Subcutaneous adipose tissue (tissue), 4 donors: ENCODE data around the gene PLXNA2. TPM values are rescaled to one million over a fixed set of nuclear protein-coding genes. Genes with fewer than 3 reads are reported as not detected.

Experiments used
- total RNA-seq, 4 donors: library from RNA; depleted of rRNA; stranded (reverse); fragments of >200 nt; gene quantifications; one replicate each; pipeline ENCODE4 v1.1.0, GENCODE V29; 2016
- TF ChIP-seq, protein P1 (sequence below): fragments of 450-650 bp; IDR thresholded peaks from one replicate; pipeline ENCODE4 v1.5.1; 2016; ENCODE audit warnings: low read depth, mild to moderate bottlenecking, control low read depth, antibody characterized with exemption, moderate library complexity

Gene PLXNA2
- total RNA-seq, 4 donors from 2014 or later = 6.8 to 37.5 (median 14.3) TPM

DNA sequence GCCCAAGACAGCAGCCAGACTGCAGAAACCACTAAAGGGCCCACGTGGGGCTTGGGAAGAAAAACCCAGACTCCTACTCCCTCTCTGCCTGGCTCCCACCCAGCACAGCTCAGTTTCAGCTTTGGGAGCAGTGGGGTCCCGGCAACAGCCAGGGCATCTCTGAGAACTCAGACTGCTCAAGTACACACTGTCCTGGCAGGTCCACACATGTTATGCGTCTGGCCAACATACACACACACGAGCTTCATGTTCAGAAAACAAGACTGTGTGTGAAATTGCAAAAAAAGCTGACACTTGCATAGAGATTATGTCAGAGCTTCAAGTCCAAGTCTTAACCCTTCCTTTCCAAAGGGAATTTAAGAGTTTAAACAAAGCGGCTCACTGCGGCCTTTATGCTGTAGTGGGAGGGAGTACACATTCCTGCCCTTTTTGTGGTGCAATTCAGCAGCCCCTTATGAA is 196.7 kb downstream of the PLXNA2 start:
- TF ChIP-seq, protein P1, sequence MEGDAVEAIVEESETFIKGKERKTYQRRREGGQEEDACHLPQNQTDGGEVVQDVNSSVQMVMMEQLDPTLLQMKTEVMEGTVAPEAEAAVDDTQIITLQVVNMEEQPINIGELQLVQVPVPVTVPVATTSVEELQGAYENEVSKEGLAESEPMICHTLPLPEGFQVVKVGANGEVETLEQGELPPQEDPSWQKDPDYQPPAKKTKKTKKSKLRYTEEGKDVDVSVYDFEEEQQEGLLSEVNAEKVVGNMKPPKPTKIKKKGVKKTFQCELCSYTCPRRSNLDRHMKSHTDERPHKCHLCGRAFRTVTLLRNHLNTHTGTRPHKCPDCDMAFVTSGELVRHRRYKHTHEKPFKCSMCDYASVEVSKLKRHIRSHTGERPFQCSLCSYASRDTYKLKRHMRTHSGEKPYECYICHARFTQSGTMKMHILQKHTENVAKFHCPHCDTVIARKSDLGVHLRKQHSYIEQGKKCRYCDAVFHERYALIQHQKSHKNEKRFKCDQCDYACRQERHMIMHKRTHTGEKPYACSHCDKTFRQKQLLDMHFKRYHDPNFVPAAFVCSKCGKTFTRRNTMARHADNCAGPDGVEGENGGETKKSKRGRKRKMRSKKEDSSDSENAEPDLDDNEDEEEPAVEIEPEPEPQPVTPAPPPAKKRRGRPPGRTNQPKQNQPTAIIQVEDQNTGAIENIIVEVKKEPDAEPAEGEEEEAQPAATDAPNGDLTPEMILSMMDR = no peak

DNA sequence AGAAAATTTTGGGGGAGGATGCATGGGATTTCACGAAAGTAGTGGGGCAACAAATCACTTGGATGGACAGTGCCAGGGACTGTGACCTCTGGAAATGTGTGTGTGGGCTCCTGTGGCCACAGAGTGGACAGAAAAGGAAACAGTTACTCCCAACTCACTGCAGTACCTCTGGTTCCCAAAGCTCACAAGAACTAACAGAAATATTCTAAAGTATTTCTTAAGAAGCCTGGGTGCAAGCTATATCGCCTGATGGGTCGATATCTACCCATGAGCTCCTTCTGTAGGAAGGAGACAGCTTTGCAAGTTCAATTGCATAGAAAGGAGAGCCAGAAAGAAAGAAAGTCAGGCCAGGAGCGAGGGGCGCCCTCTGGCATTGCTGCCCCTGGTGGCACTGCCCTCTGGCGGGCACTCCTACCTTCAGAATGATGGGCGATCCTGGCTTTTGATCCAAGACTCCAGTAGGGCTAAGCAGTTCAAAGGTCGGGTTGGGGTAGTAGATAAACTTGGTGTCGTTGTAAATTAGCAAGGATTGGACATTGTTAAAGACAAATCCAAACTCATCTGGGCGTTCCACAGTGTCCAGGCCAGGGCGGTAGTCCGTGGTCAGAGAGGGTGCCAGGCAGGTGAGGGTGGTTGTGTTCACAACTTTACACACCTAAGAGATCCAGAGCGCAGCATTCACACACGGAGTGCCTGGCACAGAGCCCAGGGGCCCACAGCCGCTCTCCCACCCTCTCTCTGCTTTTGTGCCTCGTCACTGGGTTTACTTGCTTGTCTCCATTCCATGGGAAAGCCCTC is 198.5 kb downstream of the PLXNA2 start:
- TF ChIP-seq, protein P1 = no peak

DNA sequence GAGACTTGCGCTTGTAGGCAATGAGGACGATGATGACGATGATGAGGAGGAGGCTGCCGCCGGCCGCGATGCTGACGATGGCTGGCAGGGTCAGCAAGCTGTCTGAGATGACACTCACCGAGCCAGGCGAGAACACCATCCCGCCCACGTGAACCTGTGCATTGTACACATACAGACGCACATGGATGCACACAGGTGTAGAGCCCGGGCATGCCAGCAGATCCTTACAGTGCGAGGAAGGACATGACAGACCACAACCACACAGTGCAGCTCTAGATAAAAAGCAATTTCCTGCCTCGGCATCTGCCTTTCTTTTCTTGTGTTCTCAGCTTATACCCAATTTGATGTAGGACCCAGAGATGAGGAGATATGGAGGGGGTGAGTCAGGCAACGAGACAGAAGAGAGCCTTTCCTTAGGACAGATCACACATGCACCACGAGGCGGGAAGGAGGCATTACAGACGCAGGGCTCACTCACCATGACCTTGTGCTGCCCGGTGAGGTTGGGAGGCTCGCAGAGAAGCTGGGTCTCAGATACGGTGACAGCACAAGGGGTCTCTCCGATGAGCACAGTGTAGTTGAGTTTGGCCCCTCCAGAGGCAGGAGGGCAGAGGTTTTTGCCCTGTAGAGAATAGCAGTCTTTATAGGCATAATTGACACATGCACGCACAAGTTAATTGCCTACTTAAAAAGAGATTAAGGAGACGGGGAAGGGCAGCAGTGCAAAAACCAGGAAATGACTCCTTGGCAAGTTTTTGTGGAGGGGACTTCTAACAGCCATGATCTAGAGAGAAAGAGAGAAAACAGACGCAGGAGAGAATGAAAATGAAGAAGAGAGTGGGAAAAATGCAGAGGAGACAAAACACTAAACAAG is 199.4 kb downstream of the PLXNA2 start:
- TF ChIP-seq, protein P1 = no peak

DNA sequence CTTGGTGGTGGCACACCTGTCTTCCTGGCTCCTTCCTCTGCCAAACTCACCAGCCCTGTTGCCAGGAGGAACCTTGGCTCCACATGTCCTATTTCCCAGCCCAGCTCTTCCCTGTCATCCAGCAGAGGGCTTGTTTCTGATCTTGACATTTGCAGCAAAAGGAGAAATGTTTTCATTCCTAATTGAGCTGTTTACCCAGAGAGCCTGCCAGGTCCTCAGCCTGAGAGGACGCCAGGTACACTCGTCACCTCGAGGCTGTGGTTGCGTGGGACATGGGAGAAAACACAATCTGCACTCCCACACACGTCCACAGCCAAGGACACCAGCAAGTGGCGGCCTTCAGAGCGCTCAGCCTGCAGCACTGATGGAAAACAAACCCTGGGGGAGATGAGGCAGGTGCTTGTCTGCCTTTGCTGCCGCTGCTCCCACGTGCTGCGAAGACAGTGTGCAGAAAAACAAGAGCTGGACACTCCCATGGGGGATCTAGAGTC is 200.4 kb downstream of the PLXNA2 start:
- TF ChIP-seq, protein P1 = no peak

DNA sequence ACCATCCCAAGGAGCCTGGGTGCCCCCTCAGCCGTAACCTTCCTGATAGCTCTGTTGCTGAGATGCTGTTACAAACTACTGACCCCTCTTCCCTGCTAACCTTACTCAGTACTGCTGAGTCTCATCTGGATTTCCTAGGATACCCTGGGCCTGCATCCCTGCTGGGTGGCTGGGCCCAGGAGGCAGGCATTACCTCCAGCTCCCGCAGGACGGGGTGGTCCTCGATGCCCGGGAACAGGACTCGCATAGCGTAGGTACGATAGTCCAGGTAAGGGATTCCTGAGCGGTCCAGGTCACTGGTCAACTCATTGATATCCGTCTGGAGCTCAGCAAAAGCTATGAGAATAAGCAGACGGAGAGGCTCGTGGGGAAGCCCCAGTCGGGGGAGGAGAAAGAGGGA is 201.3 kb downstream of the PLXNA2 start:
- TF ChIP-seq, protein P1 = no peak

DNA sequence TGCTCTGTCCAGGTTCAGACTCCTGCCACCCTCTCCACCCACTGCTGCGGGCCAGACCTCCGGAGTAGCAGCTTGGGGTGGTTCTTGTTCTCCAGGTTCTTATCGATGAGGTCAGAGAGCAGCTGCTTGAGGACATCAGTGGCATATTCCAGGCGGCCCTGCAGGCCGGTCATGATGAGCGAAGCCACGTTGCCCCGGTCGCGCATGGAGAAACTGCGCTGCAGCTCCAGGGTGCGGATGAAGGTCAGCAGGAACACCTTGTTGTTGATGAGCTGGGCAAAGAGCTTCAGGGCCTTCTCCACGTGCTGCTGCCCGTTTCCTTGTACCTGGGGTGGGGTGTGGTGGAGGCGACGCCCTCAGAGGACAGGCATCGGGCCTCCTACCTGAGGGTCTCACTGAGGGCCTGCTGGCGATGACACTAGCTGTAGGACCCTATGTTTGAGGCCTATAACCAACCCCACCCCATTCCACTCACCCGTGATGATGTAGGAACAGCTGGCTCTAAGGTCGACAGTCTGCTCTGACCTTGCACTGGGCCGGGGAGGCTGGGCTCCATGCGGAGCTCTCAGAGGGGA is 202.1 kb downstream of the PLXNA2 start:
- TF ChIP-seq, protein P1 = no peak

DNA sequence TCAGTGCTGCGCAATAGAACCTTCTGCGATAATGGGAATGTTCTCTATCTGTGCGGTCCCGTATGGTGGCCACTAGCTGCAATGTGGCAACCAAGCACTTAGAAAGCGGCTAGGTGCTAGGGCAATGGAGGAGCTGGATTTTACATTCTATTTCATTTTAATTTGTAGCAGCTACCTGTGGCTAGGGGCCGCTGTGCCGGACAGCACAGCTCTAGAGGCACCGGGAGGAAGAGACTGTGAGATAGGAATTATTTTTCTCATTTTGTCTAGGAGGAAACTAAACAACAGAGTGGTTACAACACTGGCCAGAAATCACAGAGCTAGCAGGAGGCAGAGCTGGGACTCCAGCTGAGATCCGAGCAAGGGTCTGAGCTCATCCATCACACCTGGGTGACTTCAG is 202.7 kb downstream of the PLXNA2 start:
- TF ChIP-seq, protein P1 = no peak
